ENCODE measurements around the gene STPG2. TPM values are rescaled to one million over a fixed set of nuclear protein-coding genes. Genes with fewer than 3 reads are reported as not detected.

The STPG2 gene
- total RNA-seq, 4 donors from 2014 or later: 0.22 to 1.7 (median 1.1) TPM; not detected in 1

GRCh38 chr4:97952763-97953162, 190.5 kb downstream of the STPG2 start:
- TF ChIP-seq CTCF (IDR thresholded peaks at IDR 0.05; ENCODE audit: low read depth): no peak

- no peak for TF ChIP-seq CTCF (IDR thresholded peaks at IDR 0.05; ENCODE audit: low read depth)
Observed at GRCh38 chr4:97950836-97951235, 192.4 kb downstream of the STPG2 start.

GRCh38 chr4:97942951-97943350, 200.3 kb downstream of the STPG2 start:
- no peak for TF ChIP-seq CTCF (IDR thresholded peaks at IDR 0.05; ENCODE audit: low read depth)

- no peak for TF ChIP-seq CTCF (IDR thresholded peaks at IDR 0.05; ENCODE audit: low read depth)
Observed at GRCh38 chr4:97942137-97942536, 201.1 kb downstream of the STPG2 start.

GRCh38 chr4:97938141-97938540, 205.1 kb downstream of the STPG2 start:
- TF ChIP-seq CTCF (IDR thresholded peaks at IDR 0.05; ENCODE audit: low read depth): no peak

- no peak for TF ChIP-seq CTCF (IDR thresholded peaks at IDR 0.05; ENCODE audit: low read depth)
Observed at GRCh38 chr4:97924341-97924958, 218.8 kb downstream of the STPG2 start.

- TF ChIP-seq CTCF (IDR thresholded peaks at IDR 0.05; ENCODE audit: low read depth): no peak
Observed at GRCh38 chr4:97923096-97923495, 220.2 kb downstream of the STPG2 start.
